CD4-positive, alpha-beta memory T cell (primary cell): Measurements from ENCODE around the gene LZTS2. TPM values are rescaled to one million over a fixed set of nuclear protein-coding genes. Genes with fewer than 3 reads are reported as not detected.

Source experiments
- CTCF ChIA-PET: fragments of 350-600 bp; sonication (Branson Sonifier 250); formaldehyde crosslinking; loops from one replicate; lab custom pipeline; 2021; ENCODE audit warnings: inconsistent platforms; ENCODE audit not compliant: partially characterized antibody; lab: Charles Lee
- POLR2A ChIA-PET: fragments of 350-600 bp; sonication (Branson Sonifier 250); formaldehyde crosslinking; loops from one replicate; lab custom pipeline; 2021; ENCODE audit not compliant: partially characterized antibody; lab: Charles Lee
- DNase-seq, 5 donors: peaks; one replicate each; pipeline versions ENCODE4 v3.0.0 to v3.0.0-alpha.2; 2020 to 2022; ENCODE audit warnings: mixed read lengths in 1 of 5
- H3K27ac ChIP-seq: one replicate; pipeline ENCODE4 v1.7.0; 2013; ENCODE audit warnings: low read depth, low read length
- H3K27me3 ChIP-seq: 2 replicates; pipeline ENCODE4 v1.7.0; 2013; ENCODE audit warnings: mild to moderate bottlenecking, low read length, moderate library complexity; ENCODE audit not compliant: insufficient read depth
- H3K36me3 ChIP-seq: 2 replicates; pipeline ENCODE4 v1.7.0; 2013; ENCODE audit warnings: mild to moderate bottlenecking, low read length, moderate library complexity; ENCODE audit not compliant: insufficient read depth
- H3K4me1 ChIP-seq: 2 replicates; pipeline ENCODE4 v1.7.0; 2013; ENCODE audit warnings: mild to moderate bottlenecking, low read length, moderate library complexity; ENCODE audit not compliant: insufficient read depth
- H3K4me3 ChIP-seq, 2 donors: one replicate each; pipeline ENCODE4 v1.7.0; 2013; ENCODE audit warnings: low read length in 2 of 2, mild to moderate bottlenecking in 1 of 2
- H3K9me3 ChIP-seq, 2 donors: one replicate each; pipeline ENCODE4 v1.7.0; 2013; ENCODE audit warnings: low read length in 2 of 2, control low read depth in 1 of 2; ENCODE audit not compliant: control insufficient read depth in 1 of 2
- H3K27ac Mint-ChIP-seq, 7 donors: one replicate each; pipeline ENCODE4 v1.8.0; 2020 to 2021; ENCODE audit warnings: mixed read lengths in 7 of 7, mild to moderate bottlenecking in 6 of 7, inconsistent platforms in 3 of 7, moderate library complexity in 3 of 7
- H3K27me3 Mint-ChIP-seq, 2 donors: one replicate each; pipeline ENCODE4 v1.8.0; 2020 to 2021; ENCODE audit warnings: mixed read lengths in 2 of 2
- H3K36me3 Mint-ChIP-seq, 2 donors: one replicate each; pipeline ENCODE4 v1.8.0; 2020 to 2021; ENCODE audit warnings: mixed read lengths in 2 of 2, inconsistent platforms in 1 of 2, mild to moderate bottlenecking in 1 of 2
- H3K4me1 Mint-ChIP-seq, 4 donors: one replicate each; pipeline ENCODE4 v1.8.0; 2020 to 2021; ENCODE audit warnings: mixed read lengths in 4 of 4, mild to moderate bottlenecking in 1 of 4
- H3K4me3 Mint-ChIP-seq, 8 donors: one replicate each; pipeline ENCODE4 v1.8.0; 2020 to 2021; ENCODE audit warnings: mixed read lengths in 8 of 8, mild to moderate bottlenecking in 7 of 8, moderate library complexity in 6 of 8, inconsistent platforms in 3 of 8
- H3K9me3 Mint-ChIP-seq, 8 donors: one replicate each; pipeline ENCODE4 v1.8.0; 2020 to 2021; ENCODE audit warnings: mixed read lengths in 8 of 8, mild to moderate bottlenecking in 5 of 8, inconsistent platforms in 3 of 8, moderate library complexity in 1 of 8
- intact Hi-C: fragments of 100-400 bp; cut with micrococcal nuclease; formaldehyde crosslinking; loops from one replicate; pipeline ENCODE4 v1.15.1; 2023
- polyA plus RNA-seq, 2 donors: library from polyadenylated mRNA; unstranded; fragments of 300-500 nt; fragmentation: Illumina TruSeq; gene quantifications; one replicate each; pipeline ENCODE4 v1.2.3, GENCODE V29; 2021
- total RNA-seq, 2 experiments: library from RNA; stranded (reverse); gene quantifications; one replicate each; pipeline ENCODE4 v1.2.3, GENCODE V29; 2021

The LZTS2 gene
- total and polyA plus RNA-seq, 4 experiments from 2014 or later: 8.4 to 33.9 (median 26.6) TPM

- Histone ChIP-seq H3K27me3 (no peaks in the 10 kb centered on the region), H3K9me3 (no peaks in the 10 kb centered on the region), H3K27ac (no peak overlapping the region), H3K36me3 (no peaks in the 10 kb centered on the region), H3K4me3 (no peak overlapping the region), H3K4me1 (no peaks in the 10 kb centered on the region)
- no peak overlapping the region for H3K4me3 Mint-ChIP-seq
- intact Hi-C loops: no loop called here
- H3K36me3 Mint-ChIP-seq: no peaks in the 10 kb centered on the region
- CTCF ChIA-PET: interaction anchor here (0.6 to 2.4 kb wide), 5 partner anchors 9 to 31 kb away, joined by 3 to 10 read pairs (median 3); no protein-coding TSS in a partner anchor
- peaks cover 8 to 14% of the 10 kb centered on the region in 2 donors for H3K27me3 Mint-ChIP-seq
- peaks cover 0 to 4% (median 2%) of the 10 kb centered on the region in 4 donors for H3K4me1 Mint-ChIP-seq
- no peak for DNase-seq
- no peak overlapping the region for H3K27ac Mint-ChIP-seq
- POLR2A ChIA-PET: interaction anchor here (0.6 kb wide), 1 partner anchor 167 kb away, joined by 3 read pairs; no protein-coding TSS in a partner anchor
- H3K9me3 Mint-ChIP-seq: peaks cover 0 to 1% (median 0%) of the 10 kb centered on the region in 8 donors
These were observed 23.5 kb downstream of the LZTS2 start for GRCh38 chr10:101022967-101023705.

GRCh38 chr10:101027106-101027720 is 27.6 kb downstream of the LZTS2 start:
- Histone ChIP-seq H3K27ac (no peak overlapping the region), H3K4me3 (no peak overlapping the region), H3K36me3 (no peaks in the 10 kb centered on the region), H3K4me1 (peaks cover 8% of the 10 kb centered on the region), H3K9me3 (no peaks in the 10 kb centered on the region), H3K27me3 (no peaks in the 10 kb centered on the region)
- H3K9me3 Mint-ChIP-seq: peaks cover 0 to 1% (median 0%) of the 10 kb centered on the region in 8 donors
- no peak for DNase-seq
- H3K27ac Mint-ChIP-seq: no peak overlapping the region
- ChIA-PET POLR2A (no interaction called here), CTCF (interaction anchor here (0.9 to 5.7 kb wide), 6 partner anchors 7 to 30 kb away, joined by 3 to 60 read pairs (median 6); no protein-coding TSS in a partner anchor)
- H3K4me1 Mint-ChIP-seq: peaks cover under 1 to 13% (median 1%) of the 10 kb centered on the region in 4 donors
- no peak overlapping the region for H3K4me3 Mint-ChIP-seq
- H3K27me3 Mint-ChIP-seq: no peaks in the 10 kb centered on the region
- peaks cover 0 to 8% of the 10 kb centered on the region in 2 donors for H3K36me3 Mint-ChIP-seq
- intact Hi-C loops: no loop called here

GRCh38 chr10:101028446-101029337 is 29.1 kb downstream of the LZTS2 start:
- ChIA-PET POLR2A (interaction anchor here (4.4 kb wide), 1 partner anchor 31 kb away, joined by 90 read pairs; the partner anchor contains the start of gene LZTS2), CTCF (interaction anchor here (1.0 to 5.7 kb wide), 5 partner anchors 9 to 31 kb away, joined by 3 to 60 read pairs (median 25); no protein-coding TSS in a partner anchor)
- H3K9me3 ChIP-seq: no peaks in the 10 kb centered on the region
- H3K27me3 ChIP-seq: no peaks in the 10 kb centered on the region
- peaks cover 8 to 27% (median 13%) of the 10 kb centered on the region in 4 donors for H3K4me1 Mint-ChIP-seq
- H3K27ac ChIP-seq: no peak overlapping the region
- peak overlapping the region in 1 of 7 donors; percentile 30 for H3K27ac Mint-ChIP-seq
- no peak overlapping the region for H3K4me3 ChIP-seq
- peaks cover 0 to 1% (median 0%) of the 10 kb centered on the region in 8 donors for H3K9me3 Mint-ChIP-seq
- H3K4me1 ChIP-seq: peaks cover 20% of the 10 kb centered on the region
- H3K36me3 Mint-ChIP-seq: peaks cover 0 to 13% of the 10 kb centered on the region in 2 donors
- no peaks in the 10 kb centered on the region for H3K36me3 ChIP-seq
- DNase-seq: no peak
- intact Hi-C loops: no loop called here
- no peaks in the 10 kb centered on the region for H3K27me3 Mint-ChIP-seq
- peak overlapping the region in 2 of 8 donors; percentile 17 to 30 for H3K4me3 Mint-ChIP-seq

GRCh38 chr10:101029520-101030295 is 30.1 kb downstream of the LZTS2 start:
- Mint-ChIP-seq H3K36me3 (peaks cover 0 to 17% of the 10 kb centered on the region in 2 donors), H3K27me3 (no peaks in the 10 kb centered on the region), H3K4me3 (peak overlapping the region in 2 of 8 donors; percentile 5 to 61), H3K27ac (no peak overlapping the region), H3K4me1 (peaks cover 10 to 33% (median 15%) of the 10 kb centered on the region in 4 donors), H3K9me3 (peaks cover 0 to 1% (median 0%) of the 10 kb centered on the region in 8 donors)
- Histone ChIP-seq H3K27me3 (no peaks in the 10 kb centered on the region), H3K9me3 (no peaks in the 10 kb centered on the region), H3K4me1 (peaks cover 20% of the 10 kb centered on the region), H3K36me3 (peaks cover under 1% of the 10 kb centered on the region), H3K4me3 (no peak overlapping the region), H3K27ac (no peak overlapping the region)
- POLR2A ChIA-PET: interaction anchor here (1.0 to 4.4 kb wide), 5 partner anchors 12 to 38 kb away, joined by 3 to 90 read pairs (median 17); partner anchors contain the start of genes KAZALD1 and LZTS2
- intact Hi-C loops: loop anchor here (2.0 kb wide), 1 partner anchor 43 kb away; the partner anchor contains the start of genes MRPL43 and TWNK
- DNase-seq: no peak
- CTCF ChIA-PET: interaction anchor here (1.4 to 5.7 kb wide), 7 partner anchors 11 to 37 kb away, joined by 4 to 60 read pairs (median 15); no protein-coding TSS in a partner anchor

- Histone ChIP-seq H3K27ac (peak overlapping the region; percentile 92), H3K4me3 (peak overlapping the region; percentile 95 to 99), H3K9me3 (no peaks in the 10 kb centered on the region), H3K36me3 (peaks cover 9% of the 10 kb centered on the region), H3K4me1 (peaks cover 20% of the 10 kb centered on the region), H3K27me3 (no peaks in the 10 kb centered on the region)
- no peak for DNase-seq
- Mint-ChIP-seq H3K27ac (peak overlapping the region in 6 of 7 donors; percentile 93 to 100 (median 98)), H3K4me1 (peaks cover 10 to 34% (median 15%) of the 10 kb centered on the region in 4 donors), H3K36me3 (peaks cover 2 to 22% of the 10 kb centered on the region in 2 donors), H3K9me3 (peaks cover 0 to 1% (median 0%) of the 10 kb centered on the region in 8 donors), H3K4me3 (peak overlapping the region; percentile 92 to 100 (median 96)), H3K27me3 (no peaks in the 10 kb centered on the region)
- CTCF ChIA-PET: interaction anchor here (0.8 to 5.7 kb wide), 15 partner anchors 12 to 469 kb away, joined by 3 to 60 read pairs (median 5); partner anchors contain the start of genes LZTS2, MRPL43 and TWNK
- POLR2A ChIA-PET: interaction anchor here (0.5 to 4.4 kb wide), 18 partner anchors 8 to 207 kb away, joined by 3 to 90 read pairs (median 4); partner anchors contain the start of genes KAZALD1, LZTS2, MRPL43 and TWNK
- intact Hi-C loops: loop anchor here (1.0 to 2.0 kb wide), 3 partner anchors 30 to 44 kb away; partner anchors contain the start of genes MRPL43 and TWNK
These were observed 31.0 kb downstream of the LZTS2 start for GRCh38 chr10:101030496-101031127.
